Measurements from ENCODE around the gene DOCK4. TPM values are rescaled to one million over a fixed set of nuclear protein-coding genes. Genes with fewer than 3 reads are reported as not detected.

The DOCK4 gene
- polyA plus RNA-seq, 1 donor (not counting 4 experiments of a cell fraction or from before 2014, with no cell fraction given), result 13.9 TPM

- Histone ChIP-seq H3K36me3 (ENCODE audit: control insufficient read depth in 2 of 2, extremely low read depth in 1 of 2, insufficient read depth in 2 of 2, low read length in 2 of 2) (no peaks in the 10 kb centered on the region), H3K4me1 (ENCODE audit: control insufficient read depth, extremely low read depth, insufficient read depth, low read length) (peaks cover 15% of the 10 kb centered on the region), H3K27ac (ENCODE audit: control insufficient read depth, insufficient read depth, low read length) (no peak overlapping the region), H3K4me3 (ENCODE audit: control insufficient read depth in 2 of 3, extremely low read depth in 1 of 3, insufficient read depth in 2 of 3, low read depth in 1 of 3, low read length in 3 of 3) (no peak overlapping the region), H3K9me1 (ENCODE audit: control insufficient read depth, extremely low read depth, insufficient read depth, low read length) (no peaks in the 10 kb centered on the region), H3K9me3 (ENCODE audit: control insufficient read depth, low read depth, low read length) (no peaks in the 10 kb centered on the region), H3K9ac (ENCODE audit: control insufficient read depth, extremely low read depth, insufficient read depth, low read length) (no peak overlapping the region), H4K20me1 (ENCODE audit: control insufficient read depth, extremely low read depth, insufficient read depth, low read length) (no peaks in the 10 kb centered on the region), H3K79me2 (ENCODE audit: control insufficient read depth, insufficient read depth, low read length) (peaks cover 6% of the 10 kb centered on the region), H2AFZ (ENCODE audit: control insufficient read depth, low read length) (no peak overlapping the region), H3K4me2 (ENCODE audit: control insufficient read depth, extremely low read depth, insufficient read depth, low read depth, low read length) (no peak overlapping the region), H3K27me3 (ENCODE audit: control insufficient read depth, extremely low read depth, insufficient read depth, low read length) (no peaks in the 10 kb centered on the region)
- no peak for TF ChIP-seq CTCF (optimal IDR thresholded peaks at IDR 0.05 in 1 of 3, IDR thresholded peaks at IDR 0.05 in 1 of 3, conservative IDR thresholded peaks at IDR 0.05 in 1 of 3; ENCODE audit: extremely low read depth in 1 of 3, insufficient read depth in 2 of 3, low read length in 3 of 3)
- TF ChIP-seq EZH2 (IDR thresholded peaks at IDR 0.05; ENCODE audit: low read length), result no peak
- dilution Hi-C loops (cut with MboI; ENCODE audit: extremely low pct_ligation_motif_present, low sequenced_read_pairs), result no loop called here
- FAIRE-seq (peak; percentile 49), DNase-seq (ENCODE audit: low read depth, low spot score) (no peak)
Observed at GRCh38 chr7:112064627-112065385, 141.4 kb downstream of the DOCK4 start.

DNA sequence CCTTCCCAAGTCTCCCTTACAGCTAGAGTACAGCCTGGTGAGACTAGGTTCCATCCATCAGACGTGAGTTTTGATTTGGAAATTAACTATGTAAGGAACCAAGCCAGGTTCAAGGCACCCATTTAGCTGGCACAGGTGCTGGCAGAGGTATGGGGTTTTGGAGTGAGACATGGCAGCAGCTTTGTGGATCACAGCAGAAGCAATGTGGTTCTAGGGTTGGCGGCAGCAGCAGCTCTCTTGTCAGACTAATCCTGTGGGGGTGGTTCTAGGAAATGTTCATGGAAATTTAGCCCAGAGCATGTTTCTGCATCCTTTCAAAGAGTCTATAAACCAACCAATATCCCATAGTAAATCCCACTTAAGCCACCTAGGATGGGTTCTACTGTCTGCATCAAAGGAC, 142.2 kb downstream of the DOCK4 start:
- no peak for FAIRE-seq
- Histone ChIP-seq H3K4me3 (ENCODE audit: control insufficient read depth in 2 of 3, extremely low read depth in 1 of 3, insufficient read depth in 2 of 3, low read depth in 1 of 3, low read length in 3 of 3) (no peak overlapping the region), H3K79me2 (ENCODE audit: control insufficient read depth, insufficient read depth, low read length) (peaks cover 6% of the 10 kb centered on the region), H3K9me1 (ENCODE audit: control insufficient read depth, extremely low read depth, insufficient read depth, low read length) (no peaks in the 10 kb centered on the region), H2AFZ (ENCODE audit: control insufficient read depth, low read length) (no peak overlapping the region), H3K9me3 (ENCODE audit: control insufficient read depth, low read depth, low read length) (no peaks in the 10 kb centered on the region), H4K20me1 (ENCODE audit: control insufficient read depth, extremely low read depth, insufficient read depth, low read length) (no peaks in the 10 kb centered on the region), H3K9ac (ENCODE audit: control insufficient read depth, extremely low read depth, insufficient read depth, low read length) (no peak overlapping the region), H3K4me1 (ENCODE audit: control insufficient read depth, extremely low read depth, insufficient read depth, low read length) (peaks cover 11% of the 10 kb centered on the region), H3K36me3 (ENCODE audit: control insufficient read depth in 2 of 2, extremely low read depth in 1 of 2, insufficient read depth in 2 of 2, low read length in 2 of 2) (no peaks in the 10 kb centered on the region), H3K4me2 (ENCODE audit: control insufficient read depth, extremely low read depth, insufficient read depth, low read depth, low read length) (no peak overlapping the region), H3K27ac (ENCODE audit: control insufficient read depth, insufficient read depth, low read length) (no peak overlapping the region), H3K27me3 (ENCODE audit: control insufficient read depth, extremely low read depth, insufficient read depth, low read length) (no peaks in the 10 kb centered on the region)
- dilution Hi-C loops (cut with MboI; ENCODE audit: extremely low pct_ligation_motif_present, low sequenced_read_pairs), result no loop called here
- TF ChIP-seq CTCF (optimal IDR thresholded peaks at IDR 0.05 in 1 of 3, IDR thresholded peaks at IDR 0.05 in 1 of 3, conservative IDR thresholded peaks at IDR 0.05 in 1 of 3; ENCODE audit: extremely low read depth in 1 of 3, insufficient read depth in 2 of 3, low read length in 3 of 3), result no peak
- TF ChIP-seq EZH2 (IDR thresholded peaks at IDR 0.05; ENCODE audit: low read length), result no peak
- DNase-seq (ENCODE audit: low read depth, low spot score), result no peak
